ENCODE data around the gene KCTD17. TPM values are rescaled to one million over a fixed set of nuclear protein-coding genes. Genes with fewer than 3 reads are reported as not detected.

Gene KCTD17
- total RNA-seq, 1 donor from 2014 or later: 31.3 TPM

DNA sequence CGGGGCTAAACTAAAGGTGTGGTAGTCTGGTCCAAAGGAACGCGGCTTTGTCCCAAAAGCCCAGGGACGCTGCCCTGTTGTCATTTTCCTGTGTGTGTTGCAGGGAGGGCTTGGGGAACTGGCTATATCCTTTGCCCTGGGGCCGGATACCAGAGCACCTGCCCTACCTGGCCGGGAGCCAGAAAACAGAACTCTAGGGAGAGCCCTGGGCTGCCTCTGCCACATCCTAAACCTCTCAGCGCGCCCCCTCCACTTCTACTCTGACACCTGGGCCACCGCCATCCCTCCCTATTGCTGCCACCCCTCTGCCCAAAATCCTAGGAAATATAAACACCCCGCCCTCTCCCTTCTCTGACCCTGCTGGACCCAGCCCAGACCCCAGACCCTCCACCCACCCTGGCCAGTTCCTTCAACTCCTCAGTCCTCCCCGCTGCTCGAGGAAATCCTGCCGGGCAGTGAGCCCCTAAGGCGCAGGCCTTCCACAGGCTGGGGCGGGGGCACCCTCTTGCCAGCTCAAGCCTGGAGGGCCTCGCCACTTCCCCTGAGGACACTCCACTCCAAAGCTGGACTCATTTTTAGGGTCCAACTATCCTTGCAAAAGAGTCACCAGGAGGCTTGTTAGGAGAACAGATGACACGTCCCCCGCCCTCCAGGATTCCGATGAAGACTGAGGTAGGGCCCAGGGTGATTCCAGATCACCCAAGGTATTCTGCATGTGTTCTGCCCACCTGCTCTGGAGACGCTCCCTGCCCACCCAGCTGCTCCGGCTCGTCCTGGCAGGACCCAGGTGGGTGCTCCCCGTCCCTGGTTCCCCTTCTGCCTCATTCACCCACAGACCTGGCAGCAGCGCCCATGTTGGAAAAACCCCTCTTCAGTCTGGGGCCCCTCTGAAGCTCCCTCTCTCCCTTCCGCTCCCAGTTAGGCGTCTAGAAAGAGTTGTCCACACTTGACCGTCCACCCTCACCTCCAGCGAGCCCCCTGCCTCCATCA is 12.2 kb downstream of the KCTD17 start:
- DNase-seq (ENCODE audit: low read depth) (no peak), FAIRE-seq (no peak)
- Mint-ChIP-seq H3K36me3 (ENCODE audit: low read depth, unreplicated experiment) (peaks cover 3% of the 10 kb centered on the region), H3K4me1 (ENCODE audit: low read depth, unreplicated experiment) (peaks cover 2% of the 10 kb centered on the region), H3K27me3 (ENCODE audit: low read depth, unreplicated experiment) (peaks cover 33% of the 10 kb centered on the region), H3K27ac (ENCODE audit: unreplicated experiment) (no peak overlapping the region), H3K9me3 (ENCODE audit: unreplicated experiment) (no peaks in the 10 kb centered on the region), H3K4me3 (ENCODE audit: unreplicated experiment) (no peak overlapping the region)
- TF ChIP-seq, protein P1, sequence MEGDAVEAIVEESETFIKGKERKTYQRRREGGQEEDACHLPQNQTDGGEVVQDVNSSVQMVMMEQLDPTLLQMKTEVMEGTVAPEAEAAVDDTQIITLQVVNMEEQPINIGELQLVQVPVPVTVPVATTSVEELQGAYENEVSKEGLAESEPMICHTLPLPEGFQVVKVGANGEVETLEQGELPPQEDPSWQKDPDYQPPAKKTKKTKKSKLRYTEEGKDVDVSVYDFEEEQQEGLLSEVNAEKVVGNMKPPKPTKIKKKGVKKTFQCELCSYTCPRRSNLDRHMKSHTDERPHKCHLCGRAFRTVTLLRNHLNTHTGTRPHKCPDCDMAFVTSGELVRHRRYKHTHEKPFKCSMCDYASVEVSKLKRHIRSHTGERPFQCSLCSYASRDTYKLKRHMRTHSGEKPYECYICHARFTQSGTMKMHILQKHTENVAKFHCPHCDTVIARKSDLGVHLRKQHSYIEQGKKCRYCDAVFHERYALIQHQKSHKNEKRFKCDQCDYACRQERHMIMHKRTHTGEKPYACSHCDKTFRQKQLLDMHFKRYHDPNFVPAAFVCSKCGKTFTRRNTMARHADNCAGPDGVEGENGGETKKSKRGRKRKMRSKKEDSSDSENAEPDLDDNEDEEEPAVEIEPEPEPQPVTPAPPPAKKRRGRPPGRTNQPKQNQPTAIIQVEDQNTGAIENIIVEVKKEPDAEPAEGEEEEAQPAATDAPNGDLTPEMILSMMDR (IDR thresholded peaks at IDR 0.05; ENCODE audit: insufficient read depth, low read depth, low read length): no peak
- no peak for TF ChIP-seq EZH2 (IDR thresholded peaks at IDR 0.05; ENCODE audit: insufficient read depth, low read length)
- no peaks in the 10 kb centered on the region for H3K4me1 ChIP-seq (ENCODE audit: insufficient read depth, low read length)
- no peak overlapping the region for H3K27ac ChIP-seq (ENCODE audit: low read depth, low read length)
- H3K4me2 ChIP-seq (ENCODE audit: low read length): no peak overlapping the region
- no peaks in the 10 kb centered on the region for H3K9me3 ChIP-seq (ENCODE audit: insufficient read depth, low read depth, low read length)
- H4K20me1 ChIP-seq (ENCODE audit: insufficient read depth, low read length): no peaks in the 10 kb centered on the region
- H2AFZ ChIP-seq (ENCODE audit: low read depth, low read length): no peak overlapping the region
- H3K27me3 ChIP-seq (ENCODE audit: insufficient read depth, low read length): peaks cover 10% of the 10 kb centered on the region
- H3K4me3 ChIP-seq (ENCODE audit: insufficient read depth, low read depth, low read length): no peak overlapping the region
- H3K36me3 ChIP-seq (ENCODE audit: insufficient read depth, low read length): no peaks in the 10 kb centered on the region
- H3K79me2 ChIP-seq (ENCODE audit: insufficient read depth, low read length): no peaks in the 10 kb centered on the region
- H3K9ac ChIP-seq (ENCODE audit: low read length): no peak overlapping the region

DNA sequence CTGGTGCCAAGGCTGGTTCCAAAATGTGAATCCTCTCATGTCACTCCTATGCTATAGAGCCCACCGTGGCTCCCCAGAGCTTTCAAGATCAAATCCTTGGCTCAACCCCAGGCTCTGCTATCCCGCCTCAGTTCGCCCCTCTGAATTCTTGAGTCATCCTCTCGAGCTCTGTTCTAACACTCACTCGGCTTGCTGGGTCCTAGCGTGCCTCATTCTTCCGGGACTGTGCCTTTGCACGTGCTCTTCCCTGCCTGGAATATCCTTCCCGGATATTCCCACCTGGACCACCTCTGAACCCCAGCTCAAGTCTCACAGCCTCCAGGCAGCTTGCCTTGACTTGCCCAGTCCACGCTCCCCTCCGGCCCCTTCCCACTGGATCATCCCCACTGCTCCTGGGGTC is 13.0 kb downstream of the KCTD17 start:
- DNase-seq (ENCODE audit: low read depth): no peak
- Histone ChIP-seq H3K27ac (ENCODE audit: low read depth, low read length) (no peak overlapping the region), H3K36me3 (ENCODE audit: insufficient read depth, low read length) (no peaks in the 10 kb centered on the region), H2AFZ (ENCODE audit: low read depth, low read length) (no peak overlapping the region), H3K4me1 (ENCODE audit: insufficient read depth, low read length) (no peaks in the 10 kb centered on the region), H3K79me2 (ENCODE audit: insufficient read depth, low read length) (no peaks in the 10 kb centered on the region), H3K27me3 (ENCODE audit: insufficient read depth, low read length) (peaks cover 12% of the 10 kb centered on the region), H3K9ac (ENCODE audit: low read length) (no peak overlapping the region), H4K20me1 (ENCODE audit: insufficient read depth, low read length) (no peaks in the 10 kb centered on the region), H3K4me2 (ENCODE audit: low read length) (no peak overlapping the region), H3K4me3 (ENCODE audit: insufficient read depth, low read depth, low read length) (no peak overlapping the region), H3K9me3 (ENCODE audit: insufficient read depth, low read depth, low read length) (no peaks in the 10 kb centered on the region)
- H3K4me3 Mint-ChIP-seq (ENCODE audit: unreplicated experiment): no peak overlapping the region
- no peak for TF ChIP-seq EZH2 (IDR thresholded peaks at IDR 0.05; ENCODE audit: insufficient read depth, low read length)
- TF ChIP-seq, protein P1 (IDR thresholded peaks at IDR 0.05; ENCODE audit: insufficient read depth, low read depth, low read length): no peak
- peaks cover 3% of the 10 kb centered on the region for H3K36me3 Mint-ChIP-seq (ENCODE audit: low read depth, unreplicated experiment)
- H3K4me1 Mint-ChIP-seq (ENCODE audit: low read depth, unreplicated experiment): peaks cover 2% of the 10 kb centered on the region
- no peaks in the 10 kb centered on the region for H3K9me3 Mint-ChIP-seq (ENCODE audit: unreplicated experiment)
- H3K27me3 Mint-ChIP-seq (ENCODE audit: low read depth, unreplicated experiment): peaks cover 36% of the 10 kb centered on the region
- H3K27ac Mint-ChIP-seq (ENCODE audit: unreplicated experiment): no peak overlapping the region
- no peak for FAIRE-seq

DNA sequence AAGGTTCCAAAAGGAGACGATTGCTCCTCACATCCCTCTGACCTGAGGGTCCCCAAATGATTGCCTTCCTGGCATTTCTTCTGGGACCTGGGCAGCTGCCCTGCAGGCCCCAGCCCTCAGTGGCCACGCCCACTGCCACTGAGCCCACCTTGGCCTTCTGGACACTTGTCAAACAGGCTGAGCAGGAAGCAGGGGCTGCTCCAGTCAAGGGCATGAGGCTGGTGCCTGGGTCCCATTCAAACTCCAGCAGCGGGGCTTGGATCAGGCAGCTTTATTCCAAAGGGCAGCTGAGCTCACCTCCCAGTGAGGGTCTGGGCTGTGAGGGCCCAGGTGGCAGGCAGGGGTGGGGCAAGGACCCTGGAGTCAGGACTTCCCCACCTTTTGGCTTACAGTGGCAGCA is 13.6 kb downstream of the KCTD17 start:
- Histone ChIP-seq H4K20me1 (ENCODE audit: insufficient read depth, low read length) (no peaks in the 10 kb centered on the region), H3K4me3 (ENCODE audit: insufficient read depth, low read depth, low read length) (no peak overlapping the region), H3K27ac (ENCODE audit: low read depth, low read length) (no peak overlapping the region), H3K27me3 (ENCODE audit: insufficient read depth, low read length) (peaks cover 16% of the 10 kb centered on the region), H3K4me2 (ENCODE audit: low read length) (no peak overlapping the region), H3K4me1 (ENCODE audit: insufficient read depth, low read length) (no peaks in the 10 kb centered on the region), H3K9me3 (ENCODE audit: insufficient read depth, low read depth, low read length) (no peaks in the 10 kb centered on the region), H3K9ac (ENCODE audit: low read length) (no peak overlapping the region), H2AFZ (ENCODE audit: low read depth, low read length) (no peak overlapping the region), H3K79me2 (ENCODE audit: insufficient read depth, low read length) (no peaks in the 10 kb centered on the region), H3K36me3 (ENCODE audit: insufficient read depth, low read length) (no peaks in the 10 kb centered on the region)
- H3K27ac Mint-ChIP-seq (ENCODE audit: unreplicated experiment): no peak overlapping the region
- H3K4me3 Mint-ChIP-seq (ENCODE audit: unreplicated experiment): no peak overlapping the region
- TF ChIP-seq EZH2 (IDR thresholded peaks at IDR 0.05; ENCODE audit: insufficient read depth, low read length): no peak
- TF ChIP-seq, protein P1 (IDR thresholded peaks at IDR 0.05; ENCODE audit: insufficient read depth, low read depth, low read length): no peak
- H3K36me3 Mint-ChIP-seq (ENCODE audit: low read depth, unreplicated experiment): peaks cover 3% of the 10 kb centered on the region
- peaks cover 43% of the 10 kb centered on the region for H3K27me3 Mint-ChIP-seq (ENCODE audit: low read depth, unreplicated experiment)
- FAIRE-seq (no peak), DNase-seq (ENCODE audit: low read depth) (no peak)
- H3K4me1 Mint-ChIP-seq (ENCODE audit: low read depth, unreplicated experiment): peaks cover 2% of the 10 kb centered on the region
- no peaks in the 10 kb centered on the region for H3K9me3 Mint-ChIP-seq (ENCODE audit: unreplicated experiment)

Data from astrocyte (in vitro differentiated cells and primary cell).